Upper lobe of left lung (tissue), 6 donors: ENCODE data around the gene CSF3. TPM values are rescaled to one million over a fixed set of nuclear protein-coding genes. Genes with fewer than 3 reads are reported as not detected.

Experiments
- ATAC-seq, 2 donors: fragments of 200-7000 bp; cut with Tn5 transposase; one replicate each; pipeline ENCODE4 v1.9.1; 2022; ENCODE audit warnings: mild to moderate bottlenecking in 2 of 2, moderate library complexity in 2 of 2; ENCODE audit not compliant: low FRiP score in 2 of 2
- DNase-seq, 2 donors: peaks; one replicate each; pipeline ENCODE4 v3.0.0-alpha.2; 2019 to 2020
- H3K27ac ChIP-seq, 4 donors: fragments of 200-600 bp; sonication (generic); one replicate each; pipeline ENCODE4 v1.5.1; 2016 to 2019
- H3K27me3 ChIP-seq, 4 donors: fragments of 200-600 bp; sonication (generic); one replicate each; pipeline ENCODE4 v1.5.1; 2017 to 2019
- H3K36me3 ChIP-seq, 4 donors: fragments of 200-600 bp; sonication (generic); one replicate each; pipeline ENCODE4 v1.5.1; 2016 to 2019
- H3K4me1 ChIP-seq, 4 donors: fragments of 200-600 bp; sonication (generic); one replicate each; pipeline ENCODE4 v1.5.1; 2018 to 2019
- H3K4me3 ChIP-seq, 4 donors: fragments of 200-600 bp; sonication (generic); one replicate each; pipeline ENCODE4 v1.5.1; 2017 to 2019; ENCODE audit warnings: mild to moderate bottlenecking in 2 of 4, moderate library complexity in 1 of 4
- H3K9me3 ChIP-seq, 4 donors: fragments of 200-600 bp; sonication (generic); one replicate each; pipeline ENCODE4 v1.5.1; 2018 to 2019
- CTCF ChIP-seq, 6 experiments: fragments of 450-650 bp in 4 of 6; fragments of 200-600 bp in 2 of 6; sonication (generic) in 2 of 6; IDR thresholded peaks; one replicate each; pipeline ENCODE4 v1.5.1; 2016 to 2019; ENCODE audit warnings: antibody characterized with exemption in 6 of 6
- EP300 ChIP-seq, 4 donors: sonication (generic); formaldehyde crosslinking; IDR thresholded peaks; one replicate each; pipeline ENCODE4 v1.5.1; 2017; ENCODE audit warnings: antibody characterized with exemption in 4 of 4, control low read depth in 2 of 4
- POLR2A ChIP-seq, 4 donors: fragments of 450-650 bp; IDR thresholded peaks; one replicate each; pipeline ENCODE4 v1.5.1; 2016 to 2017; ENCODE audit warnings: antibody characterized with exemption in 4 of 4, mild to moderate bottlenecking in 2 of 4
- POLR2AphosphoS5 ChIP-seq, 2 donors: sonication (generic); formaldehyde crosslinking; IDR thresholded peaks; one replicate each; pipeline ENCODE4 v1.5.1; 2017; ENCODE audit warnings: antibody characterized with exemption in 2 of 2
- WGBS, 2 donors: methylation state at CpG; one replicate each; pipeline ENCODE4 v1.1.5; 2017 to 2018; 5-methylcytosine and 5-hydroxymethylcytosine counted together
- total RNA-seq, 6 donors: library from RNA; depleted of rRNA in 4 of 6; stranded (reverse); fragments of >200 nt in 4 of 6; gene quantifications; one replicate each; pipeline versions ENCODE4 v1.1.0 to v1.2.1, GENCODE V29; 2016 to 2021
- donor health status: DM: no; HTN: no; CAD: no; lungs with moderate emphysema.
- donor health status: DM: no; HTN: yes; CAD: no; lungs with severe emphysema.

The CSF3 gene
- total RNA-seq, 6 donors from 2014 or later = 1.6 to 14.4 (median 2.7) TPM

- Histone ChIP-seq H3K4me1 (peaks cover 0 to 10% (median 1%) of the 10 kb centered on the region in 4 donors), H3K9me3 (no peaks in the 10 kb centered on the region), H3K27ac (no peak overlapping the region), H3K27me3 (no peaks in the 10 kb centered on the region), H3K36me3 (no peaks in the 10 kb centered on the region), H3K4me3 (no peak overlapping the region)
- 52 to 53% methylated on average over 7 of the region's 7 CpGs for WGBS, 2 donors
- TF ChIP-seq POLR2AphosphoS5 (IDR thresholded peaks at IDR 0.05) (no peak), EP300 (IDR thresholded peaks at IDR 0.05) (no peak), CTCF (IDR thresholded peaks at IDR 0.05) (no peak), POLR2A (IDR thresholded peaks at IDR 0.05) (no peak)
- ATAC-seq (no peak), DNase-seq (no peak)
These were observed 45.0 kb upstream of the CSF3 start for GRCh38 chr17:39970157-39970692.

DNA sequence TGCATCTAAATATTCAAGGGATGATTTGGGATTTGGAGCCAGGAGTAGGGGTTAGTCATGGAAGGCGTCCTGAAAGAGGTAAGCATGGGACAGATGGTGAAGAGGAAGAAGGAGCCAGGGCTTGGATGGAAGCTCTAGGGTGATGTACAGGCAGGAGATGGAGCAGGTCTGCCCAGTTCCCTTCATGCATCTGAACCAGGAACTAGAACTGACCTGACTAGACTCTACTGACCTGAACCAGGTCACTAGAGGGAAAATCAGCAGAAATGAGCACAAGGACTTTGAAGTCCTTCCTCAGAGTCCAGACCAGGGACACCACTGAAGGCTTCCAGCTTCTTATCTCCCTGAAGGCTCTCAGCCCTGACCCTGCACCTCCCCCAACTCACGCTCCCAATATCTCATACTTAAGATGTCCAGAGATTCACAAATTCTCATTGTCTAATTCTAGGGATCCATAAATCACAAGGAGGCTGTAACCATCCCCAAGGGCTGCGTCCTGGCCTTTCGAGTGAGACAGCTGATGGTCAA is 44.1 kb upstream of the CSF3 start:
- TF ChIP-seq EP300 (IDR thresholded peaks at IDR 0.05) (no peak), POLR2A (IDR thresholded peaks at IDR 0.05) (no peak), POLR2AphosphoS5 (IDR thresholded peaks at IDR 0.05) (no peak), CTCF (IDR thresholded peaks at IDR 0.05) (no peak)
- no peak overlapping the region for H3K4me3 ChIP-seq
- 79 to 91% methylated on average over 4 of the region's 4 CpGs for WGBS, 2 donors
- H3K4me1 ChIP-seq = peaks cover 0 to 10% (median 1%) of the 10 kb centered on the region in 4 donors
- no peak for ATAC-seq
- no peaks in the 10 kb centered on the region for H3K27me3 ChIP-seq
- no peak for DNase-seq
- H3K9me3 ChIP-seq = no peaks in the 10 kb centered on the region
- H3K27ac ChIP-seq = no peak overlapping the region
- no peaks in the 10 kb centered on the region for H3K36me3 ChIP-seq

DNA sequence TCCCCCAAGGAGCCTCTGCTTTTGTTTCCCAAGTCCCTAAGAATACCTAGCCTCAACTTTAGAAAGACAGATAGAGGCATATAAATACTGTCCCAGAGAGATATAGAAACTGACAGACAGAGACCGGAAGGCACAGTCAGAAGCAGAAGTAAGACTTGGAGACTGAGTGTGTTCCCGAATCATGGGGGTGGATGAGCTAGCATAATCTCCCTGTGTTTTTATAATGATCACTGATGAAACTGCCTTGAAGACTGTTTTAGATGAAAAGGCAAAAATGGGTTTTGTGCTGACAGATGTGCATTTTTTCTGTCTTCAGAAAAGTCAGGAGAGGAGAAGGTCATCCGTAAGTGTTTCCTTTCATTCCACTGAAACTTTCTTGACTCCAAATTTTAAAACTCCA is 43.0 kb upstream of the CSF3 start:
- no peak for TF ChIP-seq POLR2A (IDR thresholded peaks at IDR 0.05)
- no peak for TF ChIP-seq CTCF (IDR thresholded peaks at IDR 0.05)
- no peak for TF ChIP-seq EP300 (IDR thresholded peaks at IDR 0.05)
- TF ChIP-seq POLR2AphosphoS5 (IDR thresholded peaks at IDR 0.05) = no peak
- H3K9me3 ChIP-seq = no peaks in the 10 kb centered on the region
- DNase-seq (no peak), ATAC-seq (peak in 1 of 2 donors; percentile 67)
- WGBS, 2 donors = 52 to 60% methylated on average over 3 of the region's 3 CpGs
- peaks cover 0 to 6% (median 1%) of the 10 kb centered on the region in 4 donors for H3K4me1 ChIP-seq
- peak overlapping the region in 1 of 4 donors; percentile 35 for H3K27ac ChIP-seq
- H3K4me3 ChIP-seq = no peak overlapping the region
- no peaks in the 10 kb centered on the region for H3K36me3 ChIP-seq
- no peaks in the 10 kb centered on the region for H3K27me3 ChIP-seq

DNA sequence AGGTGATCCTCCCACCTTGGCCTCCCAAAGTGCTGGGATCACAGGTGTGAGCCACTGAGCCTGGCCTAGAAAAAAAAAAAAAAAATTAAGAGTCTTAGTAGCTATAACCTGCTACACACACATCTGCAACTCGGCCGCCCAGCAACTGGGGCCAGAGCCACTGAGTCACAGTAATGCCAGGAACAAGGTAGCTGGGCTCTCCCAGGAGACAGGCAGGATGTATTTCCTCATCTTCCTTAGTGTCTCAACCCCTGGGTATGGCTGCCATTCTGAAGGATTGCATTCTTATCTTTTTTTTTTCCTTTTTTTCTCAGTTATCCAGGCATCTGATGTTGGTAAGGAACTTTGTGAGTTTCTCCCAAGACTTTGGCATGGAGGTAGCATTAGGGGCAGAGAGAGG is 41.7 kb upstream of the CSF3 start:
- ATAC-seq (no peak), DNase-seq (no peak)
- no peak overlapping the region for H3K4me3 ChIP-seq

More for the DNA sequence above, 41.7 kb upstream of the CSF3 start:
- WGBS, 2 donors = 84 to 90% methylated on average over 2 of the region's 2 CpGs
- Histone ChIP-seq H3K27ac (no peak overlapping the region), H3K27me3 (no peaks in the 10 kb centered on the region), H3K36me3 (no peaks in the 10 kb centered on the region), H3K4me1 (peaks cover 0 to 6% (median 1%) of the 10 kb centered on the region in 4 donors), H3K9me3 (no peaks in the 10 kb centered on the region)
- TF ChIP-seq CTCF (IDR thresholded peaks at IDR 0.05) = no peak
- TF ChIP-seq EP300 (IDR thresholded peaks at IDR 0.05) = no peak
- TF ChIP-seq POLR2AphosphoS5 (IDR thresholded peaks at IDR 0.05) = no peak
- no peak for TF ChIP-seq POLR2A (IDR thresholded peaks at IDR 0.05)
